CD4-positive, alpha-beta T cell (primary cell): Measurements from ENCODE around the gene CLCNKA. TPM values are rescaled to one million over a fixed set of nuclear protein-coding genes. Genes with fewer than 3 reads are reported as not detected.

Experiments
- ATAC-seq: fragments of 200-7000 bp; cut with Tn5 transposase; one replicate; pipeline ENCODE4 v1.10.0; 2022; ENCODE audit warnings: mild to moderate bottlenecking; ENCODE audit not compliant: poor library complexity
- CTCF ChIA-PET: fragments of 350-600 bp; sonication (Branson Sonifier 250); formaldehyde crosslinking; loops from one replicate; lab custom pipeline; 2021; ENCODE audit warnings: antibody characterized with exemption, inconsistent platforms; lab: Charles Lee
- POLR2A ChIA-PET: fragments of 350-600 bp; sonication (Branson Sonifier 250); formaldehyde crosslinking; loops from one replicate; lab custom pipeline; 2021; ENCODE audit warnings: antibody characterized with exemption, inconsistent platforms; lab: Charles Lee
- DNase-seq, 14 experiments: peaks; one replicate each; pipeline ENCODE4 v3.0.0-alpha.2; 2013 to 2020; ENCODE audit warnings: mixed read lengths in 2 of 14
- H3K27ac ChIP-seq, 2 donors: one replicate each; pipeline versions ENCODE4 v1.5.1 to v1.7.0; 2013; ENCODE audit warnings: low read length in 2 of 2, low read depth in 1 of 2, mild to moderate bottlenecking in 1 of 2
- H3K27me3 ChIP-seq, 2 experiments: 1 replicate in 1 of 2; 2 replicates in 1 of 2; pipeline versions ENCODE4 v1.6.1 to v1.7.0; 2013; ENCODE audit warnings: low read length in 2 of 2, control low read depth in 1 of 2, mild to moderate bottlenecking in 1 of 2, moderate library complexity in 1 of 2; ENCODE audit not compliant: insufficient read depth in 2 of 2, control insufficient read depth in 1 of 2
- H3K36me3 ChIP-seq: one replicate; pipeline ENCODE4 v1.6.1; 2013; ENCODE audit warnings: low read length, control low read depth; ENCODE audit not compliant: insufficient read depth
- H3K4me1 ChIP-seq: one replicate; pipeline ENCODE4 v1.6.1; 2013; ENCODE audit warnings: low read length, control low read depth; ENCODE audit not compliant: insufficient read depth
- H3K4me3 ChIP-seq: one replicate; pipeline ENCODE4 v1.5.1; 2013; ENCODE audit warnings: mild to moderate bottlenecking, low read length, moderate library complexity
- H3K9me3 ChIP-seq, 2 experiments: 1 replicate in 1 of 2; 2 replicates in 1 of 2; pipeline versions ENCODE4 v1.6.1 to v1.7.0; 2013; ENCODE audit warnings: low read length in 2 of 2, mild to moderate bottlenecking in 2 of 2, control low read depth in 1 of 2, moderate library complexity in 1 of 2; ENCODE audit not compliant: control insufficient read depth in 1 of 2, insufficient read depth in 1 of 2
- H3K27ac Mint-ChIP-seq: one replicate; pipeline ENCODE4 v1.8.0; 2020; ENCODE audit warnings: mixed read lengths
- H3K27me3 Mint-ChIP-seq: one replicate; pipeline ENCODE4 v1.8.0; 2021; ENCODE audit warnings: mixed read lengths
- H3K36me3 Mint-ChIP-seq: one replicate; pipeline ENCODE4 v1.8.0; 2021; ENCODE audit warnings: low read depth, mixed read lengths
- H3K4me1 Mint-ChIP-seq: one replicate; pipeline ENCODE4 v1.8.0; 2021; ENCODE audit warnings: low read depth, mixed read lengths
- H3K4me3 Mint-ChIP-seq: one replicate; pipeline ENCODE4 v1.8.0; 2020; ENCODE audit warnings: mild to moderate bottlenecking, mixed read lengths
- H3K9me3 Mint-ChIP-seq: one replicate; pipeline ENCODE4 v1.8.0; 2020; ENCODE audit warnings: mixed read lengths
- intact Hi-C, 2 experiments: fragments of 100-400 bp; cut with DNase I in 1 of 2; cut with micrococcal nuclease in 1 of 2; formaldehyde crosslinking; loops; one replicate each; pipeline versions ENCODE4 v1.15.1 to v1.9.0; 2023 to 2025; cut with DNase I, micrococcal nuclease
- polyA plus RNA-seq, 2 donors: library from polyadenylated mRNA; unstranded; fragments of 120-200 nt; gene quantifications; one replicate each; pipeline ENCODE4 v1.2.1, GENCODE V29; 2013
- total RNA-seq, 174 experiments: library from RNA in 2 of 174; stranded (reverse) in 2 of 174; gene quantifications; one replicate each; pipeline ENCODE4 v1.2.3 and lab custom pipeline; 2021 to 2026
- TF ChIP-seq, protein P1 (sequence below): fragments of 200-600 bp; IDR thresholded peaks from one replicate; pipeline ENCODE4 v1.8.0; 2022; ENCODE audit warnings: antibody characterized with exemption, mild to moderate bottlenecking

Gene CLCNKA
- total RNA-seq (not detected), total RNA-seq (lab: John Stamatoyannopoulos, UW) (0 to 0.27 (median 0) reads per million in 172 experiments)
- not detected for polyA plus RNA-seq (2013, experiment 1 of 2)
- polyA plus RNA-seq (2013, experiment 2 of 2), result 0.03 TPM

GRCh38 chr1:16021681-16022080 lies at the start of gene CLCNKA:
Gene CLCNKA, plus strand, starts transcription at chr1:16022036. Its CDS starts 584 bp downstream, at chr1:16022620.
- H3K9me3 Mint-ChIP-seq, result no peaks in the 10 kb centered on the region
- no peak within 1 kb of the TSS for H3K4me3 Mint-ChIP-seq
- Histone ChIP-seq H3K36me3 (no peaks in the 10 kb centered on the region), H3K4me1 (peaks cover 3% of the 10 kb centered on the region), H3K27ac (no peak within 1 kb of the TSS), H3K9me3 (no peaks in the 10 kb centered on the region), H3K4me3 (no peak within 1 kb of the TSS), H3K27me3 (no peaks in the 10 kb centered on the region)
- no peak for ATAC-seq
- H3K27me3 Mint-ChIP-seq, result peaks cover 9% of the 10 kb centered on the region
- H3K36me3 Mint-ChIP-seq, result no peaks in the 10 kb centered on the region
- TF ChIP-seq, protein P1, sequence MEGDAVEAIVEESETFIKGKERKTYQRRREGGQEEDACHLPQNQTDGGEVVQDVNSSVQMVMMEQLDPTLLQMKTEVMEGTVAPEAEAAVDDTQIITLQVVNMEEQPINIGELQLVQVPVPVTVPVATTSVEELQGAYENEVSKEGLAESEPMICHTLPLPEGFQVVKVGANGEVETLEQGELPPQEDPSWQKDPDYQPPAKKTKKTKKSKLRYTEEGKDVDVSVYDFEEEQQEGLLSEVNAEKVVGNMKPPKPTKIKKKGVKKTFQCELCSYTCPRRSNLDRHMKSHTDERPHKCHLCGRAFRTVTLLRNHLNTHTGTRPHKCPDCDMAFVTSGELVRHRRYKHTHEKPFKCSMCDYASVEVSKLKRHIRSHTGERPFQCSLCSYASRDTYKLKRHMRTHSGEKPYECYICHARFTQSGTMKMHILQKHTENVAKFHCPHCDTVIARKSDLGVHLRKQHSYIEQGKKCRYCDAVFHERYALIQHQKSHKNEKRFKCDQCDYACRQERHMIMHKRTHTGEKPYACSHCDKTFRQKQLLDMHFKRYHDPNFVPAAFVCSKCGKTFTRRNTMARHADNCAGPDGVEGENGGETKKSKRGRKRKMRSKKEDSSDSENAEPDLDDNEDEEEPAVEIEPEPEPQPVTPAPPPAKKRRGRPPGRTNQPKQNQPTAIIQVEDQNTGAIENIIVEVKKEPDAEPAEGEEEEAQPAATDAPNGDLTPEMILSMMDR, result no peak
- H3K27ac Mint-ChIP-seq, result no peak within 1 kb of the TSS
- ChIA-PET POLR2A (no interaction called here), CTCF (no interaction called here)
- DNase-seq, result no peak
- intact Hi-C loops, result no loop called here
- H3K4me1 Mint-ChIP-seq, result no peaks in the 10 kb centered on the region

DNA sequence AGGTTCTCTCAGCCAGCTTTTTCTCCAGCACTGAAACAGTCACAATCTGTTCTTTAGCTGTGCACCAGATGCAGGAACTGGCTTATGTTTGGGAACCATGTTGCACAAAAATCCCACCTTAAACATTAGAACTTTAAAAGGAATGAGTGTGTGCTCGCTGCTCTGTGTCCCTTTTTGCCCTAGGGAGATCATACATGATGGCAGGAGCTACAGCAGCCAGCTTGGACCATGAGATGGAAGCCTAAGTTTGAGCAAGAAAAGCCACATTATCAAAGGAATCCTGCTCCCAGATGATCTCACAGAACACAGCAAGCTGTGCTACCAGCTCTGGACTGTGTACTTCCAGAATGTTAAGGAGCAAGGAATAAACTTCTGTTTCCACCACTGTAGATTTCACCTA lies 49.4 kb upstream of the CLCNKA start:
- peaks cover 42% of the 10 kb centered on the region for H3K4me1 ChIP-seq
- ChIA-PET POLR2A (no interaction called here), CTCF (no interaction called here)
- Mint-ChIP-seq H3K36me3 (peaks cover 56% of the 10 kb centered on the region), H3K9me3 (no peaks in the 10 kb centered on the region), H3K27ac (no peak overlapping the region), H3K4me1 (peaks cover 49% of the 10 kb centered on the region), H3K4me3 (peak overlapping the region; percentile 54), H3K27me3 (no peaks in the 10 kb centered on the region)
- ATAC-seq (no peak), DNase-seq (no peak)
- H3K27ac ChIP-seq, result no peak overlapping the region
- intact Hi-C loops, result loop anchor here in 1 of 2 experiments (10.0 kb wide), 3 partner anchors 358 to 1082 kb away; partner anchors contain the start of genes DDI2 and SDHB
- no peak overlapping the region for H3K4me3 ChIP-seq
- peaks cover 25% of the 10 kb centered on the region for H3K36me3 ChIP-seq
- no peaks in the 10 kb centered on the region for H3K27me3 ChIP-seq
- TF ChIP-seq, protein P1, result no peak
- H3K9me3 ChIP-seq, result no peaks in the 10 kb centered on the region

DNA sequence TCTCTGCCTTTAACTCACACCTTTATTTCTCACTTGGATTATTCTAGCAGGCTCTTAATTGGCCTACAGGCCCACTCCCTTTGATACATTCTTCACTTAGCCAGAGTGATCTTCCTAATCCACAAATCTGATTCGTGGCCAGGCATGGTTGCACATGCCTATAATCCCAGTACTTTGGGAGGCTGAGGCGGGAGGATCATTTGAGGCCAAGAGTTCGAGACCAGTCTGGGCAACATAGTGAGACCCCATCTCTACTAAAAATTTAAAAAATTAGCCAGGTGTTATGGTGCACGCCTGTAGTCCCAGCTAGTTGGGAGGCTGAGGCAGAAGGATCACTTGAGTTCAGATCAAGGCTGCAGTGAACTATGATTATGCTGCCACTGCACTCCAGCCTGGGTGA lies 48.1 kb upstream of the CLCNKA start:
- Mint-ChIP-seq H3K27me3 (no peaks in the 10 kb centered on the region), H3K36me3 (peaks cover 44% of the 10 kb centered on the region), H3K9me3 (no peaks in the 10 kb centered on the region), H3K4me3 (peak overlapping the region; percentile 54), H3K27ac (no peak overlapping the region), H3K4me1 (peaks cover 38% of the 10 kb centered on the region)
- ChIA-PET CTCF (no interaction called here), POLR2A (interaction anchor here (0.6 kb wide), 1 partner anchor 171 kb away, joined by 4 read pairs; no protein-coding TSS in a partner anchor)
- Histone ChIP-seq H3K27ac (no peak overlapping the region), H3K36me3 (peaks cover 25% of the 10 kb centered on the region), H3K4me1 (peaks cover 39% of the 10 kb centered on the region), H3K9me3 (no peaks in the 10 kb centered on the region), H3K4me3 (no peak overlapping the region), H3K27me3 (no peaks in the 10 kb centered on the region)
- DNase-seq (no peak), ATAC-seq (no peak)
- intact Hi-C loops, result loop anchor here in 1 of 2 experiments (10.0 kb wide), 3 partner anchors 359 to 1081 kb away; partner anchors contain the start of genes DDI2 and SDHB
- TF ChIP-seq, protein P1, result no peak
